ENCODE data around the gene GBP7. TPM values are rescaled to one million over a fixed set of nuclear protein-coding genes. Genes with fewer than 3 reads are reported as not detected.

GBP7 gene
- total RNA-seq, 1 donor from 2014 or later, result 0.69 TPM

- TF ChIP-seq, protein P1, sequence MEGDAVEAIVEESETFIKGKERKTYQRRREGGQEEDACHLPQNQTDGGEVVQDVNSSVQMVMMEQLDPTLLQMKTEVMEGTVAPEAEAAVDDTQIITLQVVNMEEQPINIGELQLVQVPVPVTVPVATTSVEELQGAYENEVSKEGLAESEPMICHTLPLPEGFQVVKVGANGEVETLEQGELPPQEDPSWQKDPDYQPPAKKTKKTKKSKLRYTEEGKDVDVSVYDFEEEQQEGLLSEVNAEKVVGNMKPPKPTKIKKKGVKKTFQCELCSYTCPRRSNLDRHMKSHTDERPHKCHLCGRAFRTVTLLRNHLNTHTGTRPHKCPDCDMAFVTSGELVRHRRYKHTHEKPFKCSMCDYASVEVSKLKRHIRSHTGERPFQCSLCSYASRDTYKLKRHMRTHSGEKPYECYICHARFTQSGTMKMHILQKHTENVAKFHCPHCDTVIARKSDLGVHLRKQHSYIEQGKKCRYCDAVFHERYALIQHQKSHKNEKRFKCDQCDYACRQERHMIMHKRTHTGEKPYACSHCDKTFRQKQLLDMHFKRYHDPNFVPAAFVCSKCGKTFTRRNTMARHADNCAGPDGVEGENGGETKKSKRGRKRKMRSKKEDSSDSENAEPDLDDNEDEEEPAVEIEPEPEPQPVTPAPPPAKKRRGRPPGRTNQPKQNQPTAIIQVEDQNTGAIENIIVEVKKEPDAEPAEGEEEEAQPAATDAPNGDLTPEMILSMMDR (IDR thresholded peaks at IDR 0.05; ENCODE audit: unreplicated experiment), result no peak
- Mint-ChIP-seq H3K27me3 (ENCODE audit: unreplicated experiment) (peaks cover 2% of the 10 kb centered on the region), H3K9me3 (ENCODE audit: unreplicated experiment) (peaks cover 6% of the 10 kb centered on the region), H3K4me1 (ENCODE audit: unreplicated experiment) (peaks cover 37% of the 10 kb centered on the region), H3K4me3 (ENCODE audit: unreplicated experiment) (peak overlapping the region; percentile 92), H3K36me3 (ENCODE audit: low read depth, unreplicated experiment) (peaks cover 21% of the 10 kb centered on the region), H3K27ac (ENCODE audit: unreplicated experiment) (peak overlapping the region; percentile 82)
- DNase-seq (ENCODE audit: low spot score), result no peak
Observed at GRCh38 chr1:89199525-89200031, 23.8 kb upstream of the GBP7 start.

- Mint-ChIP-seq H3K27ac (ENCODE audit: unreplicated experiment) (peak within 1 kb of the TSS; percentile 82), H3K36me3 (ENCODE audit: low read depth, unreplicated experiment) (peaks cover 20% of the 10 kb centered on the region), H3K9me3 (ENCODE audit: unreplicated experiment) (no peaks in the 10 kb centered on the region), H3K27me3 (ENCODE audit: unreplicated experiment) (peaks cover 2% of the 10 kb centered on the region), H3K4me1 (ENCODE audit: unreplicated experiment) (peaks cover 39% of the 10 kb centered on the region), H3K4me3 (ENCODE audit: unreplicated experiment) (peak within 1 kb of the TSS; percentile 92)
- DNase-seq (ENCODE audit: low spot score), result peak; percentile 9
- TF ChIP-seq, protein P1 (IDR thresholded peaks at IDR 0.05; ENCODE audit: unreplicated experiment), result no peak
Observed at GRCh38 chr1:89198491-89199072, 22.8 kb upstream of the GBP7 start, which contains the start of gene GBP4. GBP4 (minus strand) TSS chr1:89198942; CDS start chr1:89198834, 108 bp downstream.

GRCh38 chr1:89198081-89198480 is 22.3 kb upstream of the GBP7 start:
- peak overlapping the region; percentile 82 for H3K27ac Mint-ChIP-seq (ENCODE audit: unreplicated experiment)
- no peak for DNase-seq (ENCODE audit: low spot score)

GRCh38 chr1:89195476-89195875 is 19.7 kb upstream of the GBP7 start:
- H3K36me3 Mint-ChIP-seq (ENCODE audit: low read depth, unreplicated experiment), result peaks cover 33% of the 10 kb centered on the region
- H3K9me3 Mint-ChIP-seq (ENCODE audit: unreplicated experiment), result no peaks in the 10 kb centered on the region
- TF ChIP-seq, protein P1 (IDR thresholded peaks at IDR 0.05; ENCODE audit: unreplicated experiment), result no peak
- H3K4me1 Mint-ChIP-seq (ENCODE audit: unreplicated experiment), result peaks cover 36% of the 10 kb centered on the region
- no peak overlapping the region for H3K27ac Mint-ChIP-seq (ENCODE audit: unreplicated experiment)
- H3K4me3 Mint-ChIP-seq (ENCODE audit: unreplicated experiment), result peak overlapping the region; percentile 59
- DNase-seq (ENCODE audit: low spot score), result no peak
- no peaks in the 10 kb centered on the region for H3K27me3 Mint-ChIP-seq (ENCODE audit: unreplicated experiment)

More at GRCh38 chr1:89198081-89198480, 22.3 kb upstream of the GBP7 start:
- Mint-ChIP-seq H3K4me1 (ENCODE audit: unreplicated experiment) (peaks cover 39% of the 10 kb centered on the region), H3K36me3 (ENCODE audit: low read depth, unreplicated experiment) (peaks cover 23% of the 10 kb centered on the region), H3K4me3 (ENCODE audit: unreplicated experiment) (peak overlapping the region; percentile 92), H3K27me3 (ENCODE audit: unreplicated experiment) (peaks cover 2% of the 10 kb centered on the region), H3K9me3 (ENCODE audit: unreplicated experiment) (no peaks in the 10 kb centered on the region)
- TF ChIP-seq, protein P1 (IDR thresholded peaks at IDR 0.05; ENCODE audit: unreplicated experiment), result no peak

DNA sequence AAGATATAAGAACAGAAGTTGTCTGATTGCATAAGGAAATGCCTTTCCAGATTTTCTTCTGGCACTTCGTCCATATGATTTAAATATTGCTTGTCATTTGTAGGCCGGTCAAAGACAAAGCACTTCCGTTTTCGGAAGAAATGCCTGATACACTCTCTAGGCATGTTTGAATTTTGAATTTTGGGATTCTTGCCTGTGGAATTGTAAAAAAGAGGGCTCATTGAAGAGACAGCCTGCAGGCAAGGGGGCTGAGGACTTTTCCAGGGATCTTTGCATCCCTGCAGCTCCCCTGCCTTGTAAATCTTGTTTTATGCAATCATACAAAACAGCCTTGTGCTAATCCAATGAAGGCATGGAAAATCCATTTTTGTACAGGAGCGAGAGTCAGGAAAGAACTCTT is 15.5 kb upstream of the GBP7 start:
- no peaks in the 10 kb centered on the region for H3K9me3 Mint-ChIP-seq (ENCODE audit: unreplicated experiment)
- H3K4me1 Mint-ChIP-seq (ENCODE audit: unreplicated experiment), result peaks cover 11% of the 10 kb centered on the region
- no peak overlapping the region for H3K27ac Mint-ChIP-seq (ENCODE audit: unreplicated experiment)
- DNase-seq (ENCODE audit: low spot score), result no peak
- H3K36me3 Mint-ChIP-seq (ENCODE audit: low read depth, unreplicated experiment), result peaks cover 55% of the 10 kb centered on the region
- no peak overlapping the region for H3K4me3 Mint-ChIP-seq (ENCODE audit: unreplicated experiment)
- H3K27me3 Mint-ChIP-seq (ENCODE audit: unreplicated experiment), result peaks cover 2% of the 10 kb centered on the region
- TF ChIP-seq, protein P1 (IDR thresholded peaks at IDR 0.05; ENCODE audit: unreplicated experiment), result no peak
